ENCODE measurements around the gene PBX2. TPM values are rescaled to one million over a fixed set of nuclear protein-coding genes. Genes with fewer than 3 reads are reported as not detected.
"Not testable (repeated sequence)": the region's sequence is repeated elsewhere in the genome, so short reads cannot be mapped to it uniquely, and the experiment has no call there.

PBX2 gene
- total RNA-seq, 4 donors from 2014 or later: 42.9 to 70.1 (median 61.0) TPM

- peaks cover 0 to 84% (median 36%) of the 10 kb centered on the region in 3 donors for H3K4me1 ChIP-seq
These were observed 2.8 kb downstream of the PBX2 start for GRCh38 chr6:32187009-32187709.

GRCh38 chr6:32186151-32186840 lies 3.7 kb downstream of the PBX2 start:
- 17 to 45% methylated on average over 1 to 4 of the region's 10 CpGs for WGBS, 2 donors (ENCODE audit: low coverage in 1 of 2)
- peak overlapping the region; percentile 68 to 99 (median 98) for H3K27ac ChIP-seq
- not testable (repeated sequence) for H3K27me3 ChIP-seq, H3K4me3 ChIP-seq, H3K9me3 ChIP-seq, ATAC-seq
- peaks cover 0 to 51% of the 10 kb centered on the region in 2 donors for H3K36me3 ChIP-seq
- peaks cover 0 to 84% (median 43%) of the 10 kb centered on the region in 3 donors for H3K4me1 ChIP-seq

More at GRCh38 chr6:32187009-32187709, 2.8 kb downstream of the PBX2 start:
- H3K27me3 ChIP-seq: no peaks in the 10 kb centered on the region
- WGBS, 2 donors (ENCODE audit: low coverage in 1 of 2): 67 to 90% methylated on average over 4 to 11 of the region's 12 CpGs
- H3K36me3 ChIP-seq: peaks cover 0 to 42% of the 10 kb centered on the region in 2 donors
- H3K4me3 ChIP-seq: no peak overlapping the region
- TF ChIP-seq POLR2AphosphoS5 (IDR thresholded peaks at IDR 0.05) (peak; percentile 2), POLR2A (IDR thresholded peaks at IDR 0.05) (no peak), EP300 (IDR thresholded peaks at IDR 0.05) (no peak)
- TF ChIP-seq, protein P1, sequence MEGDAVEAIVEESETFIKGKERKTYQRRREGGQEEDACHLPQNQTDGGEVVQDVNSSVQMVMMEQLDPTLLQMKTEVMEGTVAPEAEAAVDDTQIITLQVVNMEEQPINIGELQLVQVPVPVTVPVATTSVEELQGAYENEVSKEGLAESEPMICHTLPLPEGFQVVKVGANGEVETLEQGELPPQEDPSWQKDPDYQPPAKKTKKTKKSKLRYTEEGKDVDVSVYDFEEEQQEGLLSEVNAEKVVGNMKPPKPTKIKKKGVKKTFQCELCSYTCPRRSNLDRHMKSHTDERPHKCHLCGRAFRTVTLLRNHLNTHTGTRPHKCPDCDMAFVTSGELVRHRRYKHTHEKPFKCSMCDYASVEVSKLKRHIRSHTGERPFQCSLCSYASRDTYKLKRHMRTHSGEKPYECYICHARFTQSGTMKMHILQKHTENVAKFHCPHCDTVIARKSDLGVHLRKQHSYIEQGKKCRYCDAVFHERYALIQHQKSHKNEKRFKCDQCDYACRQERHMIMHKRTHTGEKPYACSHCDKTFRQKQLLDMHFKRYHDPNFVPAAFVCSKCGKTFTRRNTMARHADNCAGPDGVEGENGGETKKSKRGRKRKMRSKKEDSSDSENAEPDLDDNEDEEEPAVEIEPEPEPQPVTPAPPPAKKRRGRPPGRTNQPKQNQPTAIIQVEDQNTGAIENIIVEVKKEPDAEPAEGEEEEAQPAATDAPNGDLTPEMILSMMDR (IDR thresholded peaks at IDR 0.05): no peak
- no peaks in the 10 kb centered on the region for H3K9me3 ChIP-seq
- H3K27ac ChIP-seq: peak overlapping the region; percentile 68 to 99 (median 98)
- ATAC-seq: no peak

DNA sequence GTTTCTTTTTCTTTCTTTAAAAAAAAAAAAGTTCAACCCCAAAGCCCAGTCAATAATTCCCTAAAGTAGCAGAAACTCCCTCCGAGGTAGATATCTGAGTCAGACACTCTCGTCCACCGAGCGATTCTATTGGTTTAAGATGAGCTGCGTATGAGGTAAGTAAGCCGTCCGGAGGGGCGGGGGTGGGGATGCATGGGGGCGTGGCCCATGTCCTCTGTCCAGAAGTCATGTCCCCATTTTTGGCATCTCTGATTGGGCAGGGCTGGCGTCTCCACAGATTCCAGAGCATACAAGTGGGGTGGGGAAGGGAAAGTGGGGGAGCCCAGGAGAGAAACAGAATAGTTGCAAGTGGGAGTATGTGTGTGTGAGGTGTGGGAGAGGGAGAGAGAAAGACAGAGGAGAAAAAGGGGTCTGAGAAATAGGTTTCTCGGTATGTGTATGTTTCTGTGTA lies 4.3 kb downstream of the PBX2 start:
- H3K4me3 ChIP-seq, H3K9me3 ChIP-seq, H3K27me3 ChIP-seq: not testable (repeated sequence)
- 7 to 17% methylated on average over 2 to 10 of the region's 11 CpGs for whole genome bisulfite sequencing, 2 donors (ENCODE audit: low coverage in 1 of 2)
- Histone ChIP-seq H3K36me3 (peaks cover 0 to 56% of the 10 kb centered on the region in 2 donors), H3K4me1 (peaks cover 0 to 84% (median 43%) of the 10 kb centered on the region in 3 donors), H3K27ac (peak overlapping the region; percentile 68 to 99 (median 98))
- ATAC-seq: peak; percentile 85

GRCh38 chr6:32184084-32184640 lies 5.8 kb downstream of the PBX2 start, which contains the start of gene AGER:
Gene AGER (minus strand): TSS chr6:32184253. CDS start chr6:32184222, 31 bp downstream.
- Histone ChIP-seq H3K27ac (peak within 1 kb of the TSS in 3 of 4 donors; percentile 64 to 99 (median 97)), H3K36me3 (peaks cover 0 to 70% of the 10 kb centered on the region in 2 donors), H3K4me1 (peaks cover 0 to 91% (median 54%) of the 10 kb centered on the region in 3 donors), H3K9me3 (no peaks in the 10 kb centered on the region), H3K4me3 (no peak within 1 kb of the TSS), H3K27me3 (no peaks in the 10 kb centered on the region)
- TF ChIP-seq POLR2AphosphoS5 (IDR thresholded peaks at IDR 0.05): peak; percentile 8
- TF ChIP-seq, protein P1 (IDR thresholded peaks at IDR 0.05): no peak
- ATAC-seq: no peak
- WGBS, 2 donors (ENCODE audit: low coverage in 1 of 2): 20 to 73% methylated on average over 1 to 6 of the region's 6 CpGs

DNA sequence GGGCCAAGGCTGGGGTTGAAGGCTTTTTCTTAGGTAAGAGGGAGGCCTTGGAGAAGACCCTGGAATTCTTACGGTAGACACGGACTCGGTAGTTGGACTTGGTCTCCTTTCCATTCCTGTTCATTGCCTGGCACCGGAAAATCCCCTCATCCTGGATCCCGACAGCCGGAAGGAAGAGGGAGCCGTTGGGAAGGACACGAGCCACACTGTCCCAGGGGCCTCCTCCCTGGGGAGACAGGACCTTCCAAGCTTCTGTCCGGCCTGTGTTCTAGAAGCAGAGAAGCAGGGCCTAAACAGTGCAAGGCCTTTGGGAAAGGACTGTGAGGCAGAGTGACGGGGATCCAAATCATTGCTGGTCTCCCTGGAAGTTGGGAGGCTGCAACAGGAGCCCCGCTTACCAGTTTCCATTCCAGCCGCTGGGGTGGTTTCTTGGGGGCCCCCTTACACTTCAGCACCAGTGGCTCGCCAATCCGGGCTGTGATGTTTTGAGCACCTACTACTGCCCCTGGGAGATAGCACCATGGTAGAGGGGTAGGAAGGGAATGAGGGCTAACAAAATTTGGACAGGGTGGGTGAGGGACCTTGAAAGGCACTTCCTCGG lies 6.4 kb downstream of the PBX2 start:
- no peak for TF ChIP-seq POLR2AphosphoS5 (IDR thresholded peaks at IDR 0.05)
- no peak for TF ChIP-seq EP300 (IDR thresholded peaks at IDR 0.05)
- no peak for TF ChIP-seq POLR2A (IDR thresholded peaks at IDR 0.05)
- TF ChIP-seq, protein P1 (IDR thresholded peaks at IDR 0.05): no peak
- Histone ChIP-seq H3K27ac (peak overlapping the region in 3 of 4 donors; percentile 64 to 99 (median 97)), H3K27me3 (no peaks in the 10 kb centered on the region), H3K4me3 (no peak overlapping the region), H3K4me1 (peaks cover 0 to 90% (median 53%) of the 10 kb centered on the region in 3 donors), H3K36me3 (peaks cover 0 to 70% of the 10 kb centered on the region in 2 donors), H3K9me3 (no peaks in the 10 kb centered on the region)
- no peak for ATAC-seq
- 80 to 91% methylated on average over 2 to 8 of the region's 15 CpGs for WGBS, 2 donors (ENCODE audit: low coverage in 1 of 2)
